Peyer's patch (tissue), 4 donors: ENCODE data around the gene TMEM72.

Source experiments
- CTCF ChIP-seq, 6 experiments: fragments of 450-650 bp in 4 of 6; fragments of 200-600 bp in 2 of 6; sonication (generic) in 1 of 6; IDR thresholded peaks; one replicate each; pipeline ENCODE4 v1.5.1; 2017 to 2019; ENCODE audit warnings: antibody characterized with exemption in 6 of 6, mild to moderate bottlenecking in 3 of 6, moderate library complexity in 1 of 6
- POLR2A ChIP-seq, 2 donors: fragments of 450-650 bp; IDR thresholded peaks; one replicate each; pipeline ENCODE4 v1.5.1; 2017; ENCODE audit warnings: antibody characterized with exemption in 2 of 2, mild to moderate bottlenecking in 2 of 2, moderate library complexity in 2 of 2

DNA sequence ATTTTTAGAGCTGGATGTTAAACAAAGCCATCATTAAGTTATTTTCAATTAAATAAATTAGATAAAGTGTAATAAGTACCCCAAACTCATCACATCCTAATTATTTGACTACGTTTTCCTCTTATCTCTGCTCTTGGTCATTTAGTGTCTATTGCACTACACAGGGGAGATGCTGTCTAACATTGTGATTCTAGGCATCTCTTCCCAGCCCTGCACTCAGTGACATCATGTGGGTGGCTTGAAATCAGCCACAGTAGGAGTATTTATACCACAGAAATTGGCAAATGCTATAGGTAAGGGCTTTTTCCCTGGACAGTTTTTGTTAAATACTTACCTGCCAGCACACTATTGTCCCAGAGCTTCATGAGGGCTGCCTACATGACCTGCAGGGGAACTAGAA lies 21.3 kb upstream of the TMEM72 start:
- no peak for TF ChIP-seq CTCF (IDR thresholded peaks at IDR 0.05)
- no peak for TF ChIP-seq POLR2A (IDR thresholded peaks at IDR 0.05)
